Spleen (tissue), 7 donors: ENCODE results near the gene C16orf90.

Experiments used
- POLR2A ChIP-seq, 3 donors: fragments of 450-650 bp; IDR thresholded peaks; one replicate each; pipeline ENCODE4 v1.5.1; 2017; ENCODE audit warnings: antibody characterized with exemption in 3 of 3, mild to moderate bottlenecking in 1 of 3
- POLR2AphosphoS5 ChIP-seq, 3 donors: sonication (generic); formaldehyde crosslinking; IDR thresholded peaks; one replicate each; pipeline ENCODE4 v1.5.1; 2017; ENCODE audit warnings: antibody characterized with exemption in 3 of 3
- TF ChIP-seq, protein P1 (sequence below), 11 experiments: fragments of 200-600 bp in 7 of 11; fragments of 450-650 bp in 4 of 11; sonication (generic) in 4 of 11; IDR thresholded peaks in 8 of 11; conservative IDR thresholded peaks in 3 of 11; 1 replicate in 7 of 11; 2 replicates in 4 of 11; pipeline versions ENCODE4 v1.4.0 to v1.8.0; 2016 to 2021; ENCODE audit warnings: antibody characterized with exemption in 11 of 11, inconsistent platforms in 4 of 11, mild to moderate bottlenecking in 1 of 11
- donor health status: DM: no; HTN: no; CAD: no; lungs with moderate emphysema.
- donor health status: DM: no; HTN: no; CAD: no.
- donor health status: DM: no; HTN: no; CAD: no.

DNA sequence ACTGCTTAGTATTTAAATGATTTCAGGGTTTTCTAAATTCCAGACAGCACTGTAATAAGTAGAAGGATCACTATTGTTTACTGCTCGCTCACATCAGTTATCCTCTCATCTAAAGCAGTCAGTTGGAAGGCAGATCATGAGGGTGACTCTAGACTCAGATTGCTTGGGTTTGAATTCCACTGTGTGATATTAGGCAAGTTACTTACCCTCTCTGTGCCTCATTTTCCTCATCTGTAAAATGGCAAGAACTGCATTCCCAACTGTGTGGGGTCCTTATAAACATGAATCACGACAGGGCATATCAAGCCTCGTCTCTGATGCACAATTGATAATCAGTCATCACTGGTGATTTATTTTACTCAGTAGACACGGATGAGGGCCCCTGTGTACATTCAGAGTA, 20.6 kb upstream of the C16orf90 start:
- TF ChIP-seq, protein P1, sequence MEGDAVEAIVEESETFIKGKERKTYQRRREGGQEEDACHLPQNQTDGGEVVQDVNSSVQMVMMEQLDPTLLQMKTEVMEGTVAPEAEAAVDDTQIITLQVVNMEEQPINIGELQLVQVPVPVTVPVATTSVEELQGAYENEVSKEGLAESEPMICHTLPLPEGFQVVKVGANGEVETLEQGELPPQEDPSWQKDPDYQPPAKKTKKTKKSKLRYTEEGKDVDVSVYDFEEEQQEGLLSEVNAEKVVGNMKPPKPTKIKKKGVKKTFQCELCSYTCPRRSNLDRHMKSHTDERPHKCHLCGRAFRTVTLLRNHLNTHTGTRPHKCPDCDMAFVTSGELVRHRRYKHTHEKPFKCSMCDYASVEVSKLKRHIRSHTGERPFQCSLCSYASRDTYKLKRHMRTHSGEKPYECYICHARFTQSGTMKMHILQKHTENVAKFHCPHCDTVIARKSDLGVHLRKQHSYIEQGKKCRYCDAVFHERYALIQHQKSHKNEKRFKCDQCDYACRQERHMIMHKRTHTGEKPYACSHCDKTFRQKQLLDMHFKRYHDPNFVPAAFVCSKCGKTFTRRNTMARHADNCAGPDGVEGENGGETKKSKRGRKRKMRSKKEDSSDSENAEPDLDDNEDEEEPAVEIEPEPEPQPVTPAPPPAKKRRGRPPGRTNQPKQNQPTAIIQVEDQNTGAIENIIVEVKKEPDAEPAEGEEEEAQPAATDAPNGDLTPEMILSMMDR (IDR thresholded peaks at IDR 0.05 in 8 of 11, conservative IDR thresholded peaks at IDR 0.05 in 3 of 11), result no peak
- TF ChIP-seq POLR2A (IDR thresholded peaks at IDR 0.05) (no peak), POLR2AphosphoS5 (IDR thresholded peaks at IDR 0.05) (no peak)
